Measurements from ENCODE around the gene CD300LF. TPM values are rescaled to one million over a fixed set of nuclear protein-coding genes. Genes with fewer than 3 reads are reported as not detected.

CD300LF gene
- polyA plus RNA-seq (ENCODE audit: insufficient read length in 12 of 12): under 1 TPM in 8 of 12 donors, not detected in 4; 0.14 to 0.90 (median 0.24) TPM
- long read RNA-seq, donor 1: 0 reads
- long read RNA-seq, donor 2, partial matches to known transcripts: 0 of 1 reads
- long read RNA-seq, donor 2, other reads (novel, unspliced or antisense): 0 of 1 reads
- long read RNA-seq, donor 3: 0 reads
- long read RNA-seq, donor 4: 0 reads
- long read RNA-seq, donor 5: 0 reads
- long read RNA-seq, donor 6: 0 reads
- long read RNA-seq, donor 7: 0 reads
- long read RNA-seq, donor 8: 0 reads
- long read RNA-seq, donor 9: 0 reads
- long read RNA-seq, donor 10: 0 reads
- long read RNA-seq, donor 11: 0 reads

DNA sequence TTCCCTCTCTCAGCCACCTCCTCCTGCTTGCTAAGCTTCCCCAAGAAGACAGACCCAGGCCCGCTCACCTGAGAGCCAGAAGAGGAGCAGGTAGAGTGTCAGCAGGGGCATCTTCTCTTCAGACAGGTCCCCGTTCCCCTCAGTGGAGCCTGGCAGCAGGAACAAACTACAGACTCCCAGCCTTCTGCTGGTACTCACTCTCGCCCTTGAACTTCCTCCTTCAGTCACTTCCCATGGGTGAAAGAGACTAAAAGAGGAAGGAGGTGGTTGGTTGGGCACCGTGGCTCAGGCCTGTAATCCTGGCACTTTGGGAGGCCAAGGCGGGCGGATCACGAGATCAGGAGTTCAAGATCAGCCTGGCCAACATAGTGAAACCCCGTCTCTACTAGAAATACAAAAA is at the start of gene CD300LF:
TSS of gene CD300LF (minus strand) at position 168 of the 400 bp plus-strand sequence. CDS start at position 111, 57 bp downstream.
- DNase-seq: no peak

DNA sequence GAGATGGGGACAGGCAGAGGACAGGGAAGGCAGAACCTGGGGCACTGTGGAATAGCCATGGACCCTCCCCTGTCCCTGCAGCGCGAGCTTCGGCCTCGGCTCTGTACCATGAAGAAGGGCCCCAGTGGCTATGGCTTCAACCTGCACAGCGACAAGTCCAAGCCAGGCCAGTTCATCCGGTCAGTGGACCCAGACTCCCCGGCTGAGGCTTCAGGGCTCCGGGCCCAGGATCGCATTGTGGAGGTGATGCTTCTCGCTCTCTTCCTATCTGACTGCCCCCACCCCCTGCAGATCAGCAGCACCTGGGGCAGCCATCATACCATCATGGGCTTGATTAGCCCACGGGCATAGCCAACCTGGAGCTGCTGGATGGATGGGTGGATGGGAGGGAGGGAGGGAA is 49.2 kb upstream of the CD300LF start:
- DNase-seq: no peak

DNA sequence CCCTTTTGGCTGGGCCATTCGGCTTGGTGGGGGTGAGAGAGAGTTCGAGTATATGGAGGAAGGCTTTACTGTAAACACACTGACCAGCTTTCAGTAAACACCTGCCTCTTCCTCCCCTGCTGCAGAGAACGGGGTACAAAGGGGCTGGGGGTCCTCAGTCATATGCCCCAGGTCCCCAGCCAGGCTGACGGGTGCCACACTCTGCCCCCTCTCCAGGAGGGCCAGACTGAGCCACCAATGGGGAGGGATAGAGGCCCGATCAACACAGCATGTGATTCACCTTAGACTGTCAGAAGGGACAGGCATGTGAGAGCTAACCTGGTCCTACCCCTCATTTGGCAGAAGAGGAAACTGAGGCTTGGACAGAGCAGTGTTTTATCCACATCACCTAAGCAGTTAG is 48.7 kb upstream of the CD300LF start:
- DNase-seq: no peak

DNA sequence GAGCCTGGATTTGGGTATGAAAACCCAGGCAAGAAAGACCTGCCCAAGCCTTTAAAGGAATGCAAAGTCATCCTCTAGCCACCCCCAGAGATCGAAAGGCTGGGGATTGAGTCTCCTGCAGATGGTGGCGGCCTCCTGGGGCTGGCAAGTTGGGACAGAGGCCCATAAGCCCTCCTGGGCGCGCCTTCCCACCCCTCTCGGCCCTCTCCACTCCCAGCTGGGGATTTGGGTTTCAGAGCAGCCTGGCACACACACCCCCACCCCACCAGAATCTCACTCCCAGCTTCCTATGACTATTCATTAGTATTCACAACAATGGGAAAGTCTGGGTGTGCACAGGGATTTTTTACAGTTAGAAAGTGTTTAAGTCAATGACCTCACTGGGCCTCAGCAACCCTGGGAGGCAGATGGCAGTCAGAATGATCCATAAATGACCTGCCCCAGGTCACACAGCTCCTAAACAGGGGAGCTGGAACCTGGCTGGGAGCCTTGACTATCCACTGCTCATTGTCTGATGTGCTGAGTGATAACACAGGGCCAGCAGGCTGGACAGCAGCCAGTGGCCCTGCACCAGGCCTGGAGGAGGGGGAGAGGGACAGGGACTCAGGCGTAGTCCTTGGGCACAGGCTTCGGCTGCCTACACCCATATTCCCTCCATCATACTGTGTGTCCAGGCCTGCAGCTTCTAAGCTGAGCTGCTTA is 47.8 kb upstream of the CD300LF start:
- DNase-seq: no peak

DNA sequence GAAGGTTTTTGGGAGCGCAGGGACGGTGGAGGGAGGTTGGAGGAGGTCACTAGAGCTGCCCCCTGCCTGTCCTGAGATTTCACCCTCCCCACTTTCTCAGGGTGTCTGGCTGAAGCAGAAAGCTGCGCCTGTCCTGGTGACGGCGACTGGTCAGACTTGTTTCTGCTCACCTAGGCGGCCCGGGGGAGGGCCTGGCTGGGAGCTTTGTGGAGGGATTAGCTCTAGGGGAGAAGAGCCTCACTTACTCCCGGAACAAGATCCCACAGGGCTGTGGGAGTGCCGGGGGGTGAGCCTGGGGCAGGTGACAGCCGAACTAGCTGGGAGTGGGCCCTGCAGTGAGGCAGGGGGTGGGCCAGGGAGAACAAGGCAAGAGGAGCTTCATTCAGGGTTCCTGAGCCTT is 47.2 kb upstream of the CD300LF start:
- DNase-seq: no peak

DNA sequence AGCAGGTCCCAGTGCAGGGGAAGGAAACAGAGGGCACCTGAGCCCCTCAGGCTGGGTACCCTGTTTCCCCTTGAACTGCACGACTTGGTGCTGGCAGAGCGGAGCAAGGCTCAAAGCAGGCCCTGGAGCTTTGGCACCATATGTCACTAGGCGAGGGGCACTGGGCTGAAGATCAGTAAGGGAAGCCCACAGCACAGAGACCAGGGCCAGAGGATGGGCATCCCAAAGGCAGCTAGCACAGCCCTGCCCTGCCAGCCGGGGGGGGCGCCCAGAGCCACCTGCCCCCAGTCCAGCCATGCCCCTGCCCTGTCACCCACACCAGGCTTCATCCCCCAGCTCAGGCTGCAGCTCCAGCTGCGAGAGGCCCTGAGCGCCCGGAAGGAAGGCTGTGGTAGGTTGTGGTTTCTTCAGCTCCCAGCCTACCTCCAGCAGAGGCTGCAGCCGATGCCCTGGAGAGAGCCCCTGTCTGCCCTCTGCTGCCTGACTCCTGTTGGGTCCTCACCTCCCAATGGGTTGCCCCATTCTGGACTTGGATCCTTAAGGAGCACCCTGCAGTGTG is 46.6 kb upstream of the CD300LF start:
- DNase-seq: no peak

DNA sequence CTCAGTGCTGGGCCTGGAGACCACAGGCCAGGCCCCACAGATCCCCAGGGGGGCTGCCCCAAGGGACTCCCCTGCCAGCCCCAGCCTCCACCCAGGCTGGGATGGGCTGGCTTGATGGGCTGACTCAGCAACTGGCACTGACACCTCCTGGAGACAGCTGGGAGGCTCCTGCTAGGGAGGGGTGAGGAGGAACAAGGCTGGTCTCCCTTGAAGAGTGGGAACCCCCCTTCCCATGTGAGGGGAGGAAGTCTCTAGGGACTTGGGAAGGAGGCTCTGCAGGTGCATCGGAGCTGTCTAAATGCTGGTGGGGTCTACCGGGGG is 46.1 kb upstream of the CD300LF start:
- DNase-seq: no peak

DNA sequence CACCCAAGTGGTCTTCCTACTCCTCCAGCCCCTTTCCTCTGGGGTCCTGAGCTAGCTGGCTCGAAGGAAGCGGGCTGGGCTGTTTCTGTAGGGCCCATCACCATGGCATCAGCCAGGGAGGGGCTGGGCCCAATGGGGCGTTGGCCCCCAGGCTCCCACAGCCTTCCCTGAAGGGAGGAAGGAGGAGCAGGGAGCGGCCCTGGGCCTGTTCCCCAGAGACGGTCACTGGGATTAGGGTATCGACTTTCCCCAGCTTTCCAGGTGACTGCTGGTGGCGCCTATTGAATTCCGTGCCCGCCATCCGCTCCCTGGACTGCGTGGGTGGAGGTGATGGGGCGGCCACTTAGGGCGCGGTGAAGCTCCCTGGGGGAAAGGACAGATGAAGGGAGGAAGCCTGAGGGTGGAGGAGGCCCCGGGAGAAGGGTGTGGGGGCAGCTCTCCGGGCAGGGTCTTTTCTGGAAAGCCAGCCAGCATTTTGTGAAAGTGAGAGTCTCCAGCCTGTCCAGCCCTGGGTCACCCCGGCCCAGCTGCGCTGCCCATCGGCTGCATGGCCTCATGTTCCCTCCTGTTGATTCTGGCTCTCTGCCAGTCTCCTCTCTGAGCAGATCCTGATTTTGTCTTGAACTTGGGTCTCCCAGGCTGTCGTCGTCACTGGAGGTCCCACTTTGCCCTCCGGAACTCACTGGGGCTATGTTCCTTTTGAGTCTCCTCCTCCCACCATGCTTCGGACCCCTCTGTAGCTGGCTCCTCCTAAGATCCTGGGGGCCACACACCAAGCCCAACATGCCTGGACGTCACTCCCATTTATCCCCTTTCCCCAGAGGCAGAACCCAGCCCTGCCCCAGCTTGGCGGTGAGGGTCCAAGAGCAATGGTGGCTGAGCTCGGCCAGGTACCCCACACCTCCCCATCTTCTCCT is 45.5 kb upstream of the CD300LF start:
- DNase-seq: no peak

DNA sequence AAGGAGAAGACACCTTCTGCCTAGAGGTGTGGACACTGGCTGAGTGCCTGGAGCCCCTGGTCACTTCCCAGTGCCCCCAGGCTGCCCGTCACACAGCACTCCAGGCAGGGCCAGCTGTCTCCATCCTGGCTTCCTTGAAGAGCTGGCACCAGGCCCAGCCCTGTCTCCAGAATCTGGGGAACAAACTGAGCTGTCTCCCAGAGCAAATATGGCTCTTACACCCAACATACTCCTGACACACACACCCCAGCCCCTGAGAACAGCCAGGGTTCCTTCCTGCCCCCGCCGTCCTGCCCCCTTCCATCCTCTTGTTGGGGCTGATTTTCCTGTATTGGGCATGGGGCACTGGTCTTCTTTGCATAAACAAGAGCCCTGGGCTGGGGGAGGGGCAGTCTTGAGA is 44.8 kb upstream of the CD300LF start:
- DNase-seq: no peak

DNA sequence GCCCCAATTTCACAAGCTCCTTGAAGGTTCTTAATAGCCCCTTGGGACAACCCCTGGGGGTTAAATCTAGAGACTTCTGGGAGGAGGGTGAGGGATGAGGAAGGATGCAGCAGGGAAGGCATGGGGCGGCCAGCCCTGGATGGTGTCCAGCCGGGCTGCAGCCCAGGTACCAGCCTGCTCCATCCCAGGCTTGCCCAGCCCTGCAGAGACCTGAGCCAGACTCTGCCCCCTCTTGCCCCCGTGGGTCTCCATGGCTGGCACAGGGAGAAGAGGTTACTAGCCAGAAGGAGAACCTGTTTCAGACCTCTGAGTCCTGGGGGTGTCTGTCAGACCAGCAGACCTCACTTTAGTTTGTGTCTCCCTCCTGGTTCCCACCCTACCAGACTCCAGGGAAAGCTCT is 44.2 kb upstream of the CD300LF start:
- DNase-seq: no peak

DNA sequence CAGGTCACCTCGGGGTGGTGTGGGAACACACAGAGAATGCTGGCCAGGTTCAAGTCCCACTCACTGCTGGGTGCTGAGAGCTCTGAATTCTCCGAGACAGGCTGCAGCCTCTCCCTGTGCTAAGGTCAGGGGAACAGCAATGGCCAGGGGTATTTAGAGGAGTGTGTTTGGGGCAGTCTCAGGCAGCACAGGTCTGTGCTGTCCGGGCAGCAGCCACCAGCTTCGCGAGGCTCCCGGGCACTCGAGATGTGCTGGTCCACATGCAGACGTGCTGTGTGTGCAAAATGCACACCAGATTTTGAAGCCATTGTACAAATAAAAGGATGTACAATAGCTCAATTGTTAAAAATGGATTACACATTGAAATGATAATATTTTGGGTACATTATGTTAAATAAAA is 42.8 kb upstream of the CD300LF start:
- DNase-seq: no peak

DNA sequence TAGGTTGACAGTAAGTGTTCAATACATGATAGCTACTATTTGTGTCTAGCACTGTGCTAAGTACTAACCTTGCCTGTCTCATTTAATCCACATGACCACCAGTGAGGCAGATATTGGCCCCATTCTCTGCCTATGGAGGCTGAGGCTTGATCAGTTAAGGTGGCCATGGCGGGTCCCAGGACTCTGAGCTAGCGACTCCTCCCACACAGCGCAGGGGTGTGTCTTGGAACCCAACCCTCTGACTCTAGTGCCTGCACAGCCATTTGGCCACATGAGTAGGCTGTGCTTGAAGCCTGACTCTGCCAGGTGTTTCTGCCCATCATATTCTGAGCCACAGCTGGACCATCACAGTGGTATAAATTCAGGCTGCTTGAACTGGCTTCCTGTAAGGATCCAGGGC is 42.1 kb upstream of the CD300LF start:
- DNase-seq: no peak

DNA sequence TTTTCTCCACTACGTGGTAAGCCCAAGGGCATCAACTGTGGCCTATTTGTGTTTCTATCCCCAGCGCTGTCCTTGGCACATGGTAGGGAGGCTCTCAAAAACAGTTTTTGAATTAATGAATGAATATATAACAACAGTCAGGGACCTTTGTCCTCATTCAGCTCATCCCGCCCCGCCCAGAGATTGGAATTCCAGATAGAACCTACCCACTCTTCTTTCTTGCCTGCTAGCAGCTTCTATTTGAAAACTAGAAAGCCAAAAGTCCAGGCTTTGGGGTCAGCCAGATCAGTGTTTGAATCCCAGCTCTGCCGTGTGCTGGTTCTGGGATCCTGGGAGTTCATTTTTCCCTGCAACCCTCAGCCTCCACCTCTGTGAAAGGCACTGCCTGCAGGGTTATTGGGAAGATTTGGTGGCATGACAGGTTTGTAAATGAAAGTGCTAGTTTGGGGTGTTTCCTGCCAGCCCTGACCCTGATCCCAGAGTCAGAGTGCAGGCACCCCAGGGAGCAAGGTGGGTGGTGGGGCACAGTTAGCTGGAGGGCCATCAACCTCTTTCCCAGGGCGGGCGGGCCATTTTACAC is 40.2 kb upstream of the CD300LF start:
- no peak for DNase-seq

DNA sequence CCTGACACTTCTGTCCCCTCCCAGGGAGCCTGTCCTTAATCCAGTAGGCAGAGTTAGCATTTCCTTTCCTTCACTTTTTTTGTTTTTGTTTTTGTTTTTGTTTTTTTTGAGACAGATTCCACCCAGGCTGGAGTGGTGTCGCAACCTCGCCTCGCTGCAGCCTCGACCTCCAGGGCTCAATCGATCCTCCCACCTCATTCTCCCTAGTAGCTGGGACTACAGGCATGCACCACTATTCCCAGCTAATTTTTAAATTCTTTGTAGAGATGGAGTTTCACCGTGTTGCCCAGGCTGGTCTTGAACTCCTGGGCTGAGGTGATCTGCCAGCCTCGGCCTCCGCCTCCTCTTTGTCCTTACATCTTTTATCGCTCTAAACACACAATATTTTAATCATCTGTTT is 39.7 kb upstream of the CD300LF start:
- DNase-seq: no peak

DNA sequence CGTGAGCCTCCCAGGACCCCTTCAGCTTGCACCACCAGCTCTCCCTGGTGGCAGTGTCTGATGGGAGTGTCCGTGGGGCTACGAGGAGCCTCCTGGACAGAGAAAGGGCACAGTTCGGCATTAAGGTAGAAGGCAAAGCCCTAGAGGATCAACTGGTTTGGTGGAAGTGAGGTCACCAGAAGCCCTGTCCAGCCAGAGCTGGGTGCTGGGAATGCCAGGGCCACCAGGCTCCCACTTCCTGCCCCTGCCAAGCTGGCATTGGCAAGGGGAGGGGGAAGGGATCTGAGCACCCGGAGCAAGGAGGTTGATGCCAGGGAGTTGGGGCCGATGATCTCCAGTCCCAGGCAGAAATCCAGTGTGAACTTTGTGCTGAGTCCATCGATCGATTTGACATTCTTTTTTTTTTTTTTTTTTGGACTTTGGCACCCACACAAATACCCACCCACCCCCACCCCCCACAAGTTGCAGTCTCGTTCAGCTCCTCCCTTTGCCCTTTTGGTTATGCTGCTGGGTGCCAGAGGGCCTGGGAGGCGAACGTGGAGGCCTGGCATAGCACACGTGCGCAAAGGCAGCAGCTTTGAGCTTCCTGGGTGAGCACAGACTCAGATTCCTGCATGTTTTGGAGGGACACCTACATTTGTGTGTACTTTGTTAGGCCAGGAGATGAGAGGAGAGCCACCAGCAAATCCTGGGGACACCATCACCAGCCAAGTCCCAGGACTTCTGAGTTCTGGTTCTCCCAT is 37.8 kb upstream of the CD300LF start:
- no peak for DNase-seq

DNA sequence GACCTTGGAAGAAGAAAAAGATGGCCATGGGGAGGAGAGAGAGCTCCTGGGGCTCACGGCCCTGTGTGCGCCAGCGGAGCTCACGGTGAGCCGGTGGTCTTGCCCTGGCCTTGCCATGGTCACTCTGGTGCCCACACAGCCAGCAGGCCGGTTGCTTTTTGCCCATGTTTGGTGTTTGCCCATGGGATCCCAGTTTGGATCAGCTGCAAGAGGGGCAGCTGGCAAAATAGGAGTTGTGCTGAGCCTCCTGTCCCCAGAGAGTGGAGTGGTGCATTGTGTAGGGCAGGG is 37.3 kb upstream of the CD300LF start:
- DNase-seq: no peak

DNA sequence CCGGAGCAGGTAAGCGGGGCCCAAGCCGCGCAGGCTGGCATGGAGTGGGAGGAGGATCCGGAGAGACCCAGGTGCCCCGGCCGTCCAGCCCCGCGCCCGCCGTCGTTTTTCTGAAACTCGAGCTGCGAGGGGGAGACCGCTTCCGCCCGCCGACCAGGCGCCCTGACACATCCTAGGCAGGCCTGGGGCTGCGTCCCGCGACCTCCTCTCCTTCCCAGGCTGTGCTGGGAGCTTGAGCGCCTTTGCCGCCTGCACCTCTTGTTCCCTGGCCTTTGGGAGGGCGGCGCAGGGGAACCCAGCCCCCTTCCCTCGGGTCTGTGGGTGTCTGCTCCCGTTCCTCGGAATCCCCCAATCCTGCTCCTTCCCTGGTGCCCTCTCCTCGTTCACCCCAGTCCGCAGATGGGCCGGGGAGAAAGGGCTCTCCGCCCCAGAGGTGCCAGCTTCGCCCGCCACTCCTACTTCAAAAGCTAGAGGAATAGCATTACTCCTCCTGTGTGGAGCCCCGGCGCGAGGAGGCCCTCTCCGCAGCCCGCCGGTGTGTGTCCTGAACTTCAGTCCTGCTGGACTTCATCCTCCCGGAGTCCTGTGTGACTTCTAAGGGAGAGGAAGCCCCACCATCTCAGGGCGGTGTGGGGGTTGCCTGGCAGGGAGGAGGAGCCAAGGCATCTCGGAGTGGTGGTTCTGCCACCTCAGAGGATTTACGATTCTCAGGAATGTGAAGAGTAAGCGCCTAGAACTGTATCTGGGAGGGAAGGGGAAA is 36.7 kb upstream of the CD300LF start:
- no peak for DNase-seq

DNA sequence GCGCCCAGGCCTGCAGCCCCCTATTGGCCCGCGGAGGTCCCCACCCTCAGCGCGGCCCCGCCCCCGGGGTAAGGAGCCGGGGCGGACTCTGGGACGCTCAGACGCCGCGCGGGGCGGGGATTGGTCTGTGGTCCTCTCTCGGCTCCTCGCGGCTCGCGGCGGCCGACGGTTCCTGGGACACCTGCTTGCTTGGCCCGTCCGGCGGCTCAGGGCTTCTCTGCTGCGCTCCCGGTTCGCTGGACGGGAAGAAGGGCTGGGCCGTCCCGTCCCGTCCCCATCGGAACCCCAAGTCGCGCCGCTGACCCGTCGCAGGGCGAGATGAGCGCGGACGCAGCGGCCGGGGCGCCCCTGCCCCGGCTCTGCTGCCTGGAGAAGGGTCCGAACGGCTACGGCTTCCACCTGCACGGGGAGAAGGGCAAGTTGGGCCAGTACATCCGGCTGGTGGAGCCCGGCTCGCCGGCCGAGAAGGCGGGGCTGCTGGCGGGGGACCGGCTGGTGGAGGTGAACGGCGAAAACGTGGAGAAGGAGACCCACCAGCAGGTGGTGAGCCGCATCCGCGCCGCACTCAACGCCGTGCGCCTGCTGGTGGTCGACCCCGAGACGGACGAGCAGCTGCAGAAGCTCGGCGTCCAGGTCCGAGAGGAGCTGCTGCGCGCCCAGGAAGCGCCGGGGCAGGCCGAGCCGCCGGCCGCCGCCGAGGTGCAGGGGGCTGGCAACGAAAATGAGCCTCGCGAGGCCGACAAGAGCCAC is 36.0 kb upstream of the CD300LF start, which contains the start of gene NHERF1:
TSS of gene NHERF1 (plus strand) at position 100 of the 750 bp plus-strand sequence. CDS start at position 319, 219 bp downstream.
- peak; percentile 87 for DNase-seq

DNA sequence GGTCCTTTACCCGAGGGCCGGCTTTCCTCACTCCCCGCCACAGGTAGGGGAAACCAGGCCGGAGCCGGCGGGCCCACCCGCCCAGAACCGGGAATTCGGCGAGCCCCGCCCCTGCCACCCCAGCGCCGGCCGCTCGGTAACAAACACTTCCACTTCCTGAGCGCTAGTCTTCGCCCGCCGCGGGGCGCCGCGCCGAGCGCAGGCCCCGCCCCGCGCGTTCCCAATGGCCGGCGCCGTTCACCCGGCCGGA is 35.5 kb upstream of the CD300LF start:
- DNase-seq: no peak

DNA sequence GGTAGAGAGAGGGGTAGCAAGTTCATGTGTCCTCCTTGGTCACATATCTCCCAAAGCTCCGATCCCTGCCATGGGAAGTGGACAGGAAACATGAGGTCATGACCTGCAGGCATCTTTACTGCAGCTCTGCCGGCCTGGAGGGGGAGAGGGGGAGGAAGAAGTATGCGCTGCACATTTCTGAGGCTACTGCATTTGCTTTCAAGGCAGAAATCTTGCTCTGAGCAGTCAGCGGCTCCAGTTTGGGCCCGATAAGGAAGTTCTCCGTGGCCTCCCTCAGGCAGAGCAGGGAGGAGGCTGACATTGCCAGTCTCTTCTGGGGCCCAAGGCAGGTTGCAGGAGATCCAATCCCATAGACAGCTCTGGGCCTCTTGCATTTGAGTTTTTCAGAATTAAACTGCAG is 34.2 kb upstream of the CD300LF start:
- no peak for DNase-seq
